GM12878 (cell line): Measurements from ENCODE around the gene DMD. TPM values are rescaled to one million over a fixed set of nuclear protein-coding genes. Genes with fewer than 3 reads are reported as not detected.

Source experiments
- ATAC-seq: fragments of 200-7000 bp; cut with Tn5 transposase; 3 replicates; pipeline ENCODE4 v1.9.1; 2020; ENCODE audit warnings: mild to moderate bottlenecking, moderate library complexity
- BruUV-seq: library from RNA; stranded (reverse); fragments of 400-500 nt; replicated peaks from 2 replicates; lab custom pipeline; 2021; lab: Mats Ljungman, UMichigan
- CTCF ChIA-PET: fragments of 300-600 bp; sonication (Branson Sonifier 250); formaldehyde crosslinking; extraction: SDS; loops from one replicate; lab custom pipeline; 2021; ENCODE audit warnings: inconsistent platforms; lab: Yijun Ruan, JAX
- POLR2A ChIA-PET: fragments of 350-600 bp; formaldehyde crosslinking; extraction: SDS; loops from one replicate; lab custom pipeline; 2021; ENCODE audit warnings: inconsistent platforms; lab: Charles Lee
- RAD21 ChIA-PET: fragments of 300-600 bp; sonication (Branson Sonifier 250); formaldehyde crosslinking; loops from one replicate; lab custom pipeline; 2023; ENCODE audit warnings: antibody characterized with exemption; ENCODE audit not compliant: unreplicated experiment; lab: Charles Lee
- SMC1A ChIA-PET: fragments of 300-600 bp; sonication (Branson Sonifier 250); formaldehyde crosslinking; loops from one replicate; lab custom pipeline; 2023; ENCODE audit not compliant: unreplicated experiment, uncharacterized antibody; lab: Charles Lee
- DNase-seq: peaks from one replicate; pipeline ENCODE4 v3.0.0-alpha.2; 2011; ENCODE audit warnings: low read depth, low spot score
- FAIRE-seq: peaks from 3 replicates; lab custom pipeline; 2011; peaks lifted over from hg19 to GRCh38; lab: Jason Lieb, UNC
- H2AFZ ChIP-seq: 2 replicates; pipeline ENCODE4 v1.6.0; 2011; ENCODE audit warnings: low read depth, low read length, control low read depth; ENCODE audit not compliant: control insufficient read depth
- H3K27ac ChIP-seq: 2 replicates; pipeline ENCODE4 v1.5.1; 2011; ENCODE audit warnings: control low read depth; ENCODE audit not compliant: control insufficient read depth, insufficient read depth
- H3K27me3 ChIP-seq, 2 experiments: replicated peaks in 1 of 2; 2 replicates each; pipeline versions ENCODE4 v1.6.0 to v1.6.1; 2011; ENCODE audit warnings: low read length in 1 of 2; ENCODE audit not compliant: control insufficient read depth in 2 of 2, insufficient read depth in 2 of 2
- H3K36me3 ChIP-seq, 2 experiments: 2 replicates each; pipeline ENCODE4 v1.5.1; 2011; ENCODE audit warnings: low read length in 1 of 2; ENCODE audit not compliant: control insufficient read depth in 2 of 2, insufficient read depth in 2 of 2
- H3K4me1 ChIP-seq: 2 replicates; pipeline ENCODE4 v1.6.1; 2011; ENCODE audit warnings: mild to moderate bottlenecking, low read length, moderate library complexity, mixed read lengths; ENCODE audit not compliant: control insufficient read depth, insufficient read depth
- H3K4me2 ChIP-seq: 2 replicates; pipeline ENCODE4 v1.6.0; 2011; ENCODE audit warnings: control low read depth; ENCODE audit not compliant: control insufficient read depth, insufficient read depth
- H3K4me3 ChIP-seq: fragments of 200-600 bp; sonication (generic); 2 replicates; pipeline ENCODE4 v1.5.1; 2016
- H3K79me2 ChIP-seq: 2 replicates; pipeline ENCODE4 v1.6.0; 2011; ENCODE audit warnings: low read length; ENCODE audit not compliant: control insufficient read depth, insufficient read depth
- H3K9ac ChIP-seq: 2 replicates; pipeline ENCODE4 v1.8.0; 2011; ENCODE audit warnings: low read length, control low read depth, mixed read lengths; ENCODE audit not compliant: control insufficient read depth, insufficient read depth
- H3K9me3 ChIP-seq: replicated peaks from 3 replicates; pipeline ENCODE4 v1.5.1; 2011; ENCODE audit warnings: mild to moderate bottlenecking, low read length; ENCODE audit not compliant: control insufficient read depth, insufficient read depth
- H4K20me1 ChIP-seq: 2 replicates; pipeline ENCODE4 v1.6.0; 2011; ENCODE audit not compliant: control insufficient read depth, insufficient read depth
- BMI1 ChIP-seq: fragments of 450-650 bp; IDR thresholded peaks from 2 replicates; pipeline ENCODE4 v1.6.1; 2016; ENCODE audit warnings: mild to moderate bottlenecking, moderate library complexity, borderline replicate concordance
- HDAC2 ChIP-seq: fragments of 200-600 bp; sonication (generic); IDR thresholded peaks from 2 replicates; pipeline ENCODE4 v1.6.1; 2017
- NFXL1 ChIP-seq: fragments of 450-650 bp; IDR thresholded peaks from 2 replicates; pipeline ENCODE4 v1.6.1; 2017; ENCODE audit warnings: antibody characterized with exemption, mild to moderate bottlenecking, borderline replicate concordance
- RCOR1 ChIP-seq: conservative IDR thresholded peaks from 2 replicates; pipeline ENCODE4 v1.6.1; 2012; ENCODE audit warnings: low read depth, low read length, improper control_type of control experiment
- SMAD5 ChIP-seq: IDR thresholded peaks from 2 replicates; pipeline ENCODE4 v1.6.1; 2016; ENCODE audit warnings: antibody characterized with exemption, low read depth
- USF2 ChIP-seq: IDR thresholded peaks from 2 replicates; pipeline ENCODE4 v1.6.1; 2011; ENCODE audit warnings: low read depth, low read length, improper control_type of control experiment, borderline replicate concordance
- WGBS: methylation state at CpG from one replicate; pipeline ENCODE4 v1.1.6; 2016; ENCODE audit warnings: low lambda C conversion rate; ENCODE audit not compliant: insufficient replicate concordance, insufficient coverage; ENCODE audit errors: missing lambda C conversion rate; 5-methylcytosine and 5-hydroxymethylcytosine counted together
- in situ Hi-C: fragments of 300-500 bp; cut with MboI; formaldehyde crosslinking; loops from 9 replicates; pipeline ENCODE4 v1.14.3; 2018; ENCODE audit warnings: mixed read lengths
- intact Hi-C: fragments of 100-400 bp; cut with micrococcal nuclease; formaldehyde crosslinking; loops from one replicate; pipeline ENCODE4 v1.14.2; 2022; ENCODE audit not compliant: unreplicated experiment
- polyA plus RNA-seq, 11 experiments: library from polyadenylated mRNA; depleted of rRNA in 4 of 11; unstranded in 6 of 11; stranded (reverse) in 5 of 11; fragments of >200 nt; fragmentation: Nextera tagmentation in 4 of 11; fragmentation: Illumina TruSeq in 1 of 11; extraction: Ambion mirVana in 4 of 11; extraction: Trizol in 1 of 11; gene quantifications; 1 replicate in 1 of 11; 2 replicates in 10 of 11; pipeline versions ENCODE4 v1.2.1 to v1.2.3, GENCODE V29; 2011 to 2016; ENCODE audit warnings: inconsistent platforms in 2 of 11, missing spikeins in 2 of 11, low read depth in 1 of 11
- total RNA-seq, 4 experiments: library from RNA; depleted of rRNA in 3 of 4; stranded (reverse); fragments of >200 nt in 3 of 4; fragmentation: Illumina TruSeq in 1 of 4; extraction: Trizol in 1 of 4; gene quantifications; 2 replicates each; pipeline versions ENCODE4 v1.2.1 to v1.2.3, GENCODE V29; 2013 to 2021

The DMD gene
- total and polyA plus RNA-seq, 10 of the 15 experiments (the other 5 are each of a cell fraction or from before 2014, with no cell fraction given) = 1.4 to 24.3 (median 4.3) TPM

GRCh38 chrX:32370456-32371205, 840.7 kb downstream of the DMD start (continued):
- TF ChIP-seq RCOR1 = no peak
- no peak for TF ChIP-seq SMAD5
- no peak for TF ChIP-seq HDAC2
- TF ChIP-seq NFXL1 = no peak
- no peak for TF ChIP-seq USF2

GRCh38 chrX:32293962-32294700, 917.2 kb downstream of the DMD start:
- ChIA-PET SMC1A (no interaction called here), CTCF (no interaction called here), POLR2A (no interaction called here), RAD21 (no interaction called here)
- WGBS = 36% methylated on average over 7 of the region's 7 CpGs
- Histone ChIP-seq H3K27me3 (no peaks in the 10 kb centered on the region), H4K20me1 (no peaks in the 10 kb centered on the region), H3K4me1 (no peaks in the 10 kb centered on the region), H3K4me3 (no peak overlapping the region), H3K9me3 (no peaks in the 10 kb centered on the region), H2AFZ (no peak overlapping the region), H3K27ac (no peak overlapping the region), H3K9ac (no peak overlapping the region), H3K36me3 (no peaks in the 10 kb centered on the region), H3K4me2 (no peak overlapping the region), H3K79me2 (no peaks in the 10 kb centered on the region)
- ATAC-seq = no peak
- in situ Hi-C loops = no loop called here
- intact Hi-C loops = no loop called here
- BruUV-seq = no TSS peak
- no peak for FAIRE-seq
- no peak for TF ChIP-seq BMI1
- DNase-seq = no peak
